Right renal pelvis (tissue), 4 donors: Measurements from ENCODE around the gene S1PR1. TPM values are rescaled to one million over a fixed set of nuclear protein-coding genes. Genes with fewer than 3 reads are reported as not detected.

ENCODE experiments used
- DNase-seq, 4 donors: peaks; one replicate each; pipeline ENCODE4 v3.0.0-alpha.2; 2013; ENCODE audit warnings: low read depth in 4 of 4, low spot score in 3 of 4, missing footprints in 1 of 4
- polyA plus RNA-seq, 4 donors: library from polyadenylated mRNA; unstranded; fragments of 120-200 nt; gene quantifications; one replicate each; pipeline ENCODE4 v1.2.1, GENCODE V29; 2013; ENCODE audit not compliant: insufficient read length in 4 of 4

The S1PR1 gene
- polyA plus RNA-seq, 4 donors = 22.3 to 25.8 (median 23.8) TPM

GRCh38 chr1:101244842-101245241 is 8.0 kb downstream of the S1PR1 start:
- no peak for DNase-seq

GRCh38 chr1:101245246-101245927 is 8.6 kb downstream of the S1PR1 start:
- DNase-seq = no peak

- DNase-seq = no peak
Measured at GRCh38 chr1:101247404-101248287, 10.8 kb downstream of the S1PR1 start.

- DNase-seq = no peak
Measured at GRCh38 chr1:101250222-101250621, 13.4 kb downstream of the S1PR1 start.

GRCh38 chr1:101250656-101251272 is 13.9 kb downstream of the S1PR1 start:
- DNase-seq = no peak

GRCh38 chr1:101251504-101251903 is 14.7 kb downstream of the S1PR1 start:
- no peak for DNase-seq

GRCh38 chr1:101253976-101254674 is 17.3 kb downstream of the S1PR1 start:
- no peak for DNase-seq

- no peak for DNase-seq
Measured at GRCh38 chr1:101257500-101258325, 20.9 kb downstream of the S1PR1 start.

GRCh38 chr1:101259744-101260148 is 22.9 kb downstream of the S1PR1 start:
- no peak for DNase-seq

- DNase-seq = no peak
Measured at GRCh38 chr1:101260556-101261350, 23.9 kb downstream of the S1PR1 start.

GRCh38 chr1:101261623-101262022 is 24.8 kb downstream of the S1PR1 start:
- DNase-seq = no peak

GRCh38 chr1:101262060-101262459 is 25.2 kb downstream of the S1PR1 start:
- no peak for DNase-seq

GRCh38 chr1:101262630-101263348 is 26.0 kb downstream of the S1PR1 start:
- no peak for DNase-seq

- DNase-seq = no peak
Measured at GRCh38 chr1:101264697-101265096, 27.9 kb downstream of the S1PR1 start.

- DNase-seq = no peak
Measured at GRCh38 chr1:101265684-101266083, 28.9 kb downstream of the S1PR1 start.

- DNase-seq = no peak
Measured at GRCh38 chr1:101267082-101267481, 30.3 kb downstream of the S1PR1 start.

- DNase-seq = no peak
Measured at GRCh38 chr1:101268893-101269292, 32.1 kb downstream of the S1PR1 start.

GRCh38 chr1:101275672-101276071 is 38.9 kb downstream of the S1PR1 start:
- no peak for DNase-seq

- no peak for DNase-seq
Measured at GRCh38 chr1:101276818-101277217, 40.0 kb downstream of the S1PR1 start.
